ENCODE results near the gene MSRB3. TPM values are rescaled to one million over a fixed set of nuclear protein-coding genes. Genes with fewer than 3 reads are reported as not detected.

The MSRB3 gene
- total and polyA plus RNA-seq, 9 donors = 14.9 to 58.8 (median 27.1) TPM

DNA sequence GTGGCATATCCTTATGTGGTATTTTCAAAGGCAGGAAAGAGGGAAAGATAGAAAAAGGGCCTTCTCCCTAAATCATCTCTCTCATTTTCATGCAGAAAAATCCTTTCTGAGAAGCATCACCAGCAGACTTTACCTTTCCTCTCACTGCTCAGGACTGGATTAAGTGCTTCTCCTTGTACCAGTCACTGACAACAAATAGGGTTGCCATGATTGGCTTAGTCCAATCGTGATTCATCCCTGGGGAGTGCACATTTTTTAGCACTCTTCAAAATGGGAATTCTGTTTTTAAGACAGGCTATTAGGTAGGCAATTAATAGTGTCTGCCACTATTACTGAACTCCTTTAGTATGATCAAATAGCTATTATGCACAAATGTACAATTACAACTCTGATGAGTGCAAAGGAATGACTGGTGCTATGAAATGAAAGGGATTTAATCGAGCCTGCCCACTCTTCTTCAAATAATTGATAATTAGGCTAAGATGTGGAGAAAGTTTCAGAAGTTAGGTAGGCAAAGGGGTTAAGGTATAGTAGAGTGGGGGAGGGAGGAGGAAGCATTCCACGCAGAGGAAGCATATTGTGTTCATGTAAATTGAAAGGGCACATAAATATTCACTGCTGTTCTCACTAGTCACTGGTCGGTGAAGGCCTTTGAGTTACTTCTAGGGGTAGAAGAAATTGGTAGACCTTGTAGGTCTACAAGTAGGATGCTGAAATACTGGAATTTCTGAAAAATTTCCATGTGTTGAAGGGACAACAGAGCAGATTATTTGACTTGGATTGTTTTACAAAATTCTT is 84.0 kb downstream of the MSRB3 start:
- H3K27ac ChIP-seq = no peak overlapping the region
- WGBS, 3 donors = 61 to 75% (median 69%) methylated on average over 4 of the region's 4 CpGs
- H3K4me1 ChIP-seq (ENCODE audit: insufficient read depth) = no peaks in the 10 kb centered on the region
- H3K9me3 ChIP-seq = no peaks in the 10 kb centered on the region
- H3K4me3 ChIP-seq = no peak overlapping the region
- DNase-seq = no peak
- H3K27me3 ChIP-seq = no peaks in the 10 kb centered on the region
- TF ChIP-seq EP300 (IDR thresholded peaks at IDR 0.05) = no peak
- TF ChIP-seq POLR2A (IDR thresholded peaks at IDR 0.05) = no peak
- TF ChIP-seq, protein P1, sequence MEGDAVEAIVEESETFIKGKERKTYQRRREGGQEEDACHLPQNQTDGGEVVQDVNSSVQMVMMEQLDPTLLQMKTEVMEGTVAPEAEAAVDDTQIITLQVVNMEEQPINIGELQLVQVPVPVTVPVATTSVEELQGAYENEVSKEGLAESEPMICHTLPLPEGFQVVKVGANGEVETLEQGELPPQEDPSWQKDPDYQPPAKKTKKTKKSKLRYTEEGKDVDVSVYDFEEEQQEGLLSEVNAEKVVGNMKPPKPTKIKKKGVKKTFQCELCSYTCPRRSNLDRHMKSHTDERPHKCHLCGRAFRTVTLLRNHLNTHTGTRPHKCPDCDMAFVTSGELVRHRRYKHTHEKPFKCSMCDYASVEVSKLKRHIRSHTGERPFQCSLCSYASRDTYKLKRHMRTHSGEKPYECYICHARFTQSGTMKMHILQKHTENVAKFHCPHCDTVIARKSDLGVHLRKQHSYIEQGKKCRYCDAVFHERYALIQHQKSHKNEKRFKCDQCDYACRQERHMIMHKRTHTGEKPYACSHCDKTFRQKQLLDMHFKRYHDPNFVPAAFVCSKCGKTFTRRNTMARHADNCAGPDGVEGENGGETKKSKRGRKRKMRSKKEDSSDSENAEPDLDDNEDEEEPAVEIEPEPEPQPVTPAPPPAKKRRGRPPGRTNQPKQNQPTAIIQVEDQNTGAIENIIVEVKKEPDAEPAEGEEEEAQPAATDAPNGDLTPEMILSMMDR (IDR thresholded peaks at IDR 0.05) = no peak
- no peaks in the 10 kb centered on the region for H3K36me3 ChIP-seq
- intact Hi-C loops (cut with DNase I) = no loop called here

GRCh38 chr12:65364046-65364445 is 85.6 kb downstream of the MSRB3 start:
- Histone ChIP-seq H3K4me1 (ENCODE audit: insufficient read depth) (no peaks in the 10 kb centered on the region), H3K9me3 (no peaks in the 10 kb centered on the region), H3K36me3 (no peaks in the 10 kb centered on the region), H3K4me3 (no peak overlapping the region), H3K27ac (no peak overlapping the region), H3K27me3 (no peaks in the 10 kb centered on the region)
- TF ChIP-seq POLR2A (IDR thresholded peaks at IDR 0.05) (no peak), EP300 (IDR thresholded peaks at IDR 0.05) (no peak)
- TF ChIP-seq, protein P1 (IDR thresholded peaks at IDR 0.05) = no peak
- WGBS, 3 donors = 79 to 81% (median 80%) methylated on average over 1 of the region's 1 CpG
- intact Hi-C loops (cut with DNase I) = no loop called here
- no peak for DNase-seq

DNA sequence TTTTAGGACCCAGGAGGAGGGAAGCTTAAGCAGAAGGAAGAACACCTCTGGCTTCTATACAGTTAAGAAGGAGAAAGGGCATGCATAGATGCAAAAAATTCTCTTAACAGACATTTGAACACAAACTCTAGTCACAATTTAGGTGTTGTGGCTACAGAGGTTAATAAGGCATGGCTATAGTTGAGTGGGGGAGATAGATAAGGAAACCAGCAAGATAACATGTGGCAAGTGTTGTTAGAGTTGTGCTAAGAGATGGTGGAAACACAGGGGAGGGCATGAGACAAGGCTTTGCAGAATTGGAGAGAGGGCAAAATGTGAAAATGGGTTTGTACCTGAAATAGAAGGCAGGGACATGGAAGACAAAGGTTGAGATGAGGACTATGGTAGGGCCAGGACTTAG is 88.9 kb downstream of the MSRB3 start:
- no peaks in the 10 kb centered on the region for H3K4me1 ChIP-seq (ENCODE audit: insufficient read depth)
- H3K9me3 ChIP-seq = no peaks in the 10 kb centered on the region
- H3K4me3 ChIP-seq = no peak overlapping the region
- H3K36me3 ChIP-seq = no peaks in the 10 kb centered on the region
- H3K27ac ChIP-seq = no peak overlapping the region
- DNase-seq = no peak
- intact Hi-C loops (cut with DNase I) = no loop called here
- no peaks in the 10 kb centered on the region for H3K27me3 ChIP-seq
- TF ChIP-seq EP300 (IDR thresholded peaks at IDR 0.05) = no peak
- no peak for TF ChIP-seq POLR2A (IDR thresholded peaks at IDR 0.05)
- TF ChIP-seq, protein P1 (IDR thresholded peaks at IDR 0.05) = no peak

DNA sequence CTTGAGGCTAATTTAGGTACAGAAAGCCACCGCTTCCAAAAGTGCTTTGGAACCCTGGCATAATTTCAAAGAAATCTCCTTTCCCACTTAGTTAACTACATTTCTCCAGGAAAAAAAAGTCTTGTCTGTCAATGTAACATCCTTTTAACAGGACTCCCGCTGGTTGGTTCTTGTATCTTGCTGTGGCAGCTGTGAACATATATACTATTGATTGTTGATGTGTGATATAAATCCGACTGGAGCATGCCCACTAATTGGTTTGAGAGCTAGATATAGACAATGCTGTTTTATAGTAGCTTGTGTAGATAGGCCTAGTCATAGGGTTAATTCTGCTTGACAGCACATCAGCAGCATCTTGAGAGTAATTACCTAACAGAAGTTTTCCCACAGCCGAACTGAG is 89.6 kb downstream of the MSRB3 start:
- intact Hi-C loops (cut with DNase I) = no loop called here
- Histone ChIP-seq H3K36me3 (no peaks in the 10 kb centered on the region), H3K4me1 (ENCODE audit: insufficient read depth) (no peaks in the 10 kb centered on the region), H3K27ac (no peak overlapping the region), H3K4me3 (no peak overlapping the region), H3K27me3 (no peaks in the 10 kb centered on the region), H3K9me3 (no peaks in the 10 kb centered on the region)
- TF ChIP-seq POLR2A (IDR thresholded peaks at IDR 0.05) (no peak), EP300 (IDR thresholded peaks at IDR 0.05) (no peak)
- TF ChIP-seq, protein P1 (IDR thresholded peaks at IDR 0.05) = no peak
- WGBS, 3 donors = 92 to 94% (median 93%) methylated on average over 4 of the region's 4 CpGs
- DNase-seq = no peak

All from ovary (tissue), 9 donors.